KMS-11 (cell line): ENCODE results near the gene SNAI1.

Experiments
- H2AFZ ChIP-seq: fragments of 200-600 bp; sonication (generic); 2 replicates; pipeline ENCODE4 v1.6.1; 2016; ENCODE audit warnings: antibody characterized with exemption, mixed run types, low read depth
- H3K27ac ChIP-seq: fragments of 200-600 bp; sonication (generic); 2 replicates; pipeline ENCODE4 v1.6.1; 2016; ENCODE audit warnings: mild to moderate bottlenecking, mixed run types
- H3K27me3 ChIP-seq: fragments of 200-600 bp; sonication (generic); 2 replicates; pipeline ENCODE4 v1.6.1; 2017; ENCODE audit warnings: mild to moderate bottlenecking, low read depth, mixed run types, moderate library complexity; ENCODE audit not compliant: insufficient read depth
- H3K36me3 ChIP-seq: fragments of 200-600 bp; sonication (generic); 2 replicates; pipeline ENCODE4 v1.6.1; 2017; ENCODE audit warnings: mild to moderate bottlenecking, mixed run types; ENCODE audit not compliant: insufficient read depth
- H3K4me1 ChIP-seq: fragments of 200-600 bp; sonication (generic); 2 replicates; pipeline ENCODE4 v1.6.1; 2016; ENCODE audit warnings: mild to moderate bottlenecking, low read depth, mixed run types; ENCODE audit not compliant: poor library complexity, severe bottlenecking
- H3K4me2 ChIP-seq: fragments of 200-600 bp; sonication (generic); 2 replicates; pipeline ENCODE4 v1.7.0; 2016; ENCODE audit warnings: mild to moderate bottlenecking, mixed run types
- H3K4me3 ChIP-seq: fragments of 200-600 bp; sonication (generic); IDR thresholded peaks from 2 replicates; pipeline ENCODE4 v1.6.1; 2017; ENCODE audit warnings: low read depth, low read length, mixed read lengths; ENCODE audit not compliant: insufficient read depth
- H3K79me2 ChIP-seq: fragments of 200-600 bp; sonication (generic); 2 replicates; pipeline ENCODE4 v1.6.1; 2016; ENCODE audit warnings: low read depth, mixed run types; ENCODE audit not compliant: insufficient read depth
- H3K9ac ChIP-seq: fragments of 200-600 bp; sonication (generic); 2 replicates; pipeline ENCODE4 v1.6.1; 2016; ENCODE audit warnings: mild to moderate bottlenecking, mixed run types
- H4K20me1 ChIP-seq: fragments of 200-600 bp; sonication (generic); 2 replicates; pipeline ENCODE4 v1.6.1; 2016; ENCODE audit warnings: mild to moderate bottlenecking, mixed run types; ENCODE audit not compliant: insufficient read depth
- TF ChIP-seq, protein P1 (sequence below): fragments of 200-600 bp; sonication (generic); conservative IDR thresholded peaks from 2 replicates; pipeline ENCODE4 v1.6.1; 2017; ENCODE audit warnings: low read depth, mild to moderate bottlenecking, antibody characterized with exemption, low read length, moderate library complexity, mixed read lengths

Gene SNAI1

DNA sequence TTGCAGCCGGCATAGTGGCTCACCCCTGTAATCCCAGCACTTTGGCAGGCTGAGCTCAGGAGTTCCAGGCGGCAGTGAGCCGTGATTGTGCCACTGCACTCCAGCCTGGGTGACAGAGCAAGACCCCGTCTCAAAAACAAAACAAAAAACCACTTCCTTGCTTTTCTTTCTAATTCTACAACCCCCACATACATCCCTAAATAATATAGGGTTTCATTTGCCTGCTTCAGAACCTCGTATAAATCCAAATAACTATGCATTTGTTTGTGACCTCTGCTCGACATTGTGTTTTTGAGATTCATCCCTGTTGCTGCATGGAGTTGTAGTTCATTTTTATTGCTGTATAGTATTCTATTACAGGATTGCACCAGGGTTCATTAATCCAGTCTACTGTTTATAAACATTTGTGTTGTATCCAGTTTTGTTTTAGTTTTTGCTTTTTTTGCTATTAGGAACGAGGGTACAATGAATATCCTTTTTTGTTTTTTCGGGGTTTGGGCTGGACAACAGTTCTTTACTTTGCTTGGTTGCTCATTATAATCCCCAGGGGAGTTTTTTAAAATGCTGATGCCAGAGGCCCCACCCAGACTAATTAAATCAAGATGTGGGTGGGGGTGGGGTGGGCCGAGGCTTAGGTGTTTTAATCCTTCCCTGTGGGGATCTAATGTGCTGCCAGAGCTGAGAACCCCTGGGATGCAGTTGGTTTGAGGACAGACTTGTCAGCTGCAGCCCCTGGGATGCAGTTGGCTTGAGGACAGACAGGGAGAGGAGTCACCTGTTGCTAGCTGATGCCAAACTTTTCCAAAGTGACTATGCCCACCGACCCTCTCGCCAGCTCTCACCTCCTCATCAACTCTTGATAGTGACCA lies 2.4 kb upstream of the SNAI1 start:
- no peak overlapping the region for H3K4me3 ChIP-seq
- H2AFZ ChIP-seq = no peak overlapping the region
- no peaks in the 10 kb centered on the region for H3K79me2 ChIP-seq
- H3K4me2 ChIP-seq = no peak overlapping the region
- H3K27me3 ChIP-seq = peaks cover 10% of the 10 kb centered on the region; the same call in 1 of the 2 replicates
- H3K9ac ChIP-seq = no peak overlapping the region
- no peak overlapping the region for H3K27ac ChIP-seq
- no peaks in the 10 kb centered on the region for H3K36me3 ChIP-seq
- H4K20me1 ChIP-seq = no peaks in the 10 kb centered on the region
- TF ChIP-seq, protein P1, sequence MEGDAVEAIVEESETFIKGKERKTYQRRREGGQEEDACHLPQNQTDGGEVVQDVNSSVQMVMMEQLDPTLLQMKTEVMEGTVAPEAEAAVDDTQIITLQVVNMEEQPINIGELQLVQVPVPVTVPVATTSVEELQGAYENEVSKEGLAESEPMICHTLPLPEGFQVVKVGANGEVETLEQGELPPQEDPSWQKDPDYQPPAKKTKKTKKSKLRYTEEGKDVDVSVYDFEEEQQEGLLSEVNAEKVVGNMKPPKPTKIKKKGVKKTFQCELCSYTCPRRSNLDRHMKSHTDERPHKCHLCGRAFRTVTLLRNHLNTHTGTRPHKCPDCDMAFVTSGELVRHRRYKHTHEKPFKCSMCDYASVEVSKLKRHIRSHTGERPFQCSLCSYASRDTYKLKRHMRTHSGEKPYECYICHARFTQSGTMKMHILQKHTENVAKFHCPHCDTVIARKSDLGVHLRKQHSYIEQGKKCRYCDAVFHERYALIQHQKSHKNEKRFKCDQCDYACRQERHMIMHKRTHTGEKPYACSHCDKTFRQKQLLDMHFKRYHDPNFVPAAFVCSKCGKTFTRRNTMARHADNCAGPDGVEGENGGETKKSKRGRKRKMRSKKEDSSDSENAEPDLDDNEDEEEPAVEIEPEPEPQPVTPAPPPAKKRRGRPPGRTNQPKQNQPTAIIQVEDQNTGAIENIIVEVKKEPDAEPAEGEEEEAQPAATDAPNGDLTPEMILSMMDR = no peak
- peaks cover 22% of the 10 kb centered on the region for H3K4me1 ChIP-seq

DNA sequence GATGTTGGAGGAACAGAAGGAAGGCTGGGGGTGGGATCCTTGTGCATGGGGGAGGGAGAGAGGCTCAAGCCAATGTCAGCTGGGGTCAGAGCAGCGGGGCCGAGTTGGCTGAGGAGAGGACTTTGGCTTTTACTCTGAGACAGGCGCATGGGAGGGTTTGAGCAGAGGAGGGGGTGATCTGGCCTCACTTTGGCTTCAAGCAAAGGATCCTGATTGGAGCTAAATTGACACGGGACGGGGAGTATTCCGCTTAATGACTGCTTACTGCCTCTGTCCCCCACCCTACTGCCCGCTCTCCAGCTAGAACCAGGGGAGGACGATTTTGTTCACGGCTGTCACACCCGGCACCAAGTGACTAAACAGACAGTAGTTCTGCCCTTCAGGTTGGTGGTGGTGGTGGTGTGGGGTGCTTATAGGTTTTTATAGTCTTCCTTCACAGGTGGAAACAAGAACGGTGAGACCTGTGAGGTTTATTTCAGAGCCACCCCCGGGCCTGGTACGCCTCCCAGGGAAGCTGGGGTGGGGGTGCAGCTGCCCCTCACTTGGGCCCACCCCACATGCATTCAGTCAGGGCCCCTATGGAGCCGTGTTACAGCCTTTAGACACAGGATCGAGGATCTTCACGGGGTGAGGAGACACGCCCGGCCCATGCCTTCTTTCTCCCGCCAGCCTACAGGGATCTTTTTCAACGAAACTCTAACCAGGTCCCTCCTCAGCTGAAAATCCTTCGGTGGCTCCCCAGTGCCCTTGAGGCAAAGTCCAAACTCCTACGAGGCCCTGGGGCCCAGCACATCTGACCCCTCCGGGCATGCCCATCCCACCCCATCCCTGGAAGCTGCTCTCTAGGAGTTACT lies 1.3 kb upstream of the SNAI1 start:
- peak overlapping the region; percentile 90 for H2AFZ ChIP-seq
- H3K79me2 ChIP-seq = no peaks in the 10 kb centered on the region
- H3K9ac ChIP-seq = peak overlapping the region; percentile 93; the same call in 1 of the 2 replicates
- no peaks in the 10 kb centered on the region for H3K36me3 ChIP-seq
- H4K20me1 ChIP-seq = no peaks in the 10 kb centered on the region
- no peak overlapping the region for H3K4me3 ChIP-seq
- peak overlapping the region; percentile 95; the same call in 1 of the 2 replicates for H3K4me2 ChIP-seq
- H3K4me1 ChIP-seq = peaks cover 22% of the 10 kb centered on the region
- no peak overlapping the region for H3K27ac ChIP-seq
- H3K27me3 ChIP-seq = peaks cover 10% of the 10 kb centered on the region; the same call in 1 of the 2 replicates
- TF ChIP-seq, protein P1 = no peak

- H3K4me3 ChIP-seq = no peak overlapping the region
- peaks cover 10% of the 10 kb centered on the region; the same call in 1 of the 2 replicates for H3K27me3 ChIP-seq
- H4K20me1 ChIP-seq = no peaks in the 10 kb centered on the region
- peaks cover 22% of the 10 kb centered on the region for H3K4me1 ChIP-seq
- H3K4me2 ChIP-seq = peak overlapping the region; percentile 95
- H3K79me2 ChIP-seq = no peaks in the 10 kb centered on the region
- TF ChIP-seq, protein P1 = no peak
- no peaks in the 10 kb centered on the region for H3K36me3 ChIP-seq
- peak overlapping the region; percentile 93 for H3K9ac ChIP-seq
- H3K27ac ChIP-seq = peak overlapping the region; percentile 50
- peak overlapping the region; percentile 90 for H2AFZ ChIP-seq
Observed at GRCh38 chr20:49982072-49982345, 771 bp upstream of the SNAI1 start.

DNA sequence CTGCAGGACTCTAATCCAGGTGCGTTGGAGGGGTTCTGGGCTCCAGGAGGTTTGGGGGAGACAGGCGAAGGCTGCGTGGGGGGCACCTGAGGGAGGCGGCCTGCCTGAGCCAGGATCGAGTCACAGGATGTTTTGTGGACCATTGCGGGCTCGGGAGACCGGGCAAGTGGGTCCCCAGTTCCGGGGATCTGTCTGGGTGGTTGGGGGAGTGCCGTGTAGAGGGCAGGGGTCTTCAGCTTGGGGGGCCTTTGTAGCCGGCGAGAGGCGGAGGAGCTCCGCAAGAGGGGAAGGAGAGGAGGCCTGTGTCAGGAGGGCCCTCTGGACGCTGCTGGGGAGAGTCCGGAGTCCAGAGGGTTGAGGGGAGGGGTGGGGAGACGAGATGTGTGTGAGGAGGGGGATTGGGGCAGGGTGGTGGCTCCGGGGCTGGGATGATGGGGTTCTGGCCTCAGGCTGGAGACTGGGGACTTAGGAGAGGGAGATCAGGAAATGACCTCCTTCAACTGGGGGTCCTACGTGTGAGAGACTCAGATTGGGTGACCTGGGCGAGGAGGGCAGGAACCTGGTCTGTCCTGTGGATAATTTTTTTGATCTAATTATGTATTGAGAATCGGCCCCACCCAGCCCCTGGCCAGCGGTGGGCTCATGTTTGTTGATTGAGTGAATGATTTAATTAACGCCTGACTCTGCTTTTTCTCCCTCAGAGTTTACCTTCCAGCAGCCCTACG lies 505 bp downstream of the SNAI1 start:
- H3K27me3 ChIP-seq = peaks cover 10% of the 10 kb centered on the region; the same call in 1 of the 2 replicates
- peaks cover 22% of the 10 kb centered on the region for H3K4me1 ChIP-seq
- no peak overlapping the region for H3K4me3 ChIP-seq
- peak overlapping the region; percentile 69; the same call in 1 of the 2 replicates for H3K9ac ChIP-seq
- no peaks in the 10 kb centered on the region for H3K36me3 ChIP-seq
- no peaks in the 10 kb centered on the region for H4K20me1 ChIP-seq
- H3K27ac ChIP-seq = no peak overlapping the region
- H2AFZ ChIP-seq = peak overlapping the region; percentile 86; the same call in 1 of the 2 replicates
- H3K79me2 ChIP-seq = no peaks in the 10 kb centered on the region
- H3K4me2 ChIP-seq = peak overlapping the region; percentile 100
- TF ChIP-seq, protein P1 = no peak
